NCI-H2029 (cell line): ENCODE results near the gene USHBP1.
A peak's percentile ranks its signal among the peaks of the same experiment; 100 is the strongest.

Source experiments
- DNase-seq: peaks from one replicate; lab custom pipeline; 2025; lab: John Stamatoyannopoulos, UW

The USHBP1 gene

DNA sequence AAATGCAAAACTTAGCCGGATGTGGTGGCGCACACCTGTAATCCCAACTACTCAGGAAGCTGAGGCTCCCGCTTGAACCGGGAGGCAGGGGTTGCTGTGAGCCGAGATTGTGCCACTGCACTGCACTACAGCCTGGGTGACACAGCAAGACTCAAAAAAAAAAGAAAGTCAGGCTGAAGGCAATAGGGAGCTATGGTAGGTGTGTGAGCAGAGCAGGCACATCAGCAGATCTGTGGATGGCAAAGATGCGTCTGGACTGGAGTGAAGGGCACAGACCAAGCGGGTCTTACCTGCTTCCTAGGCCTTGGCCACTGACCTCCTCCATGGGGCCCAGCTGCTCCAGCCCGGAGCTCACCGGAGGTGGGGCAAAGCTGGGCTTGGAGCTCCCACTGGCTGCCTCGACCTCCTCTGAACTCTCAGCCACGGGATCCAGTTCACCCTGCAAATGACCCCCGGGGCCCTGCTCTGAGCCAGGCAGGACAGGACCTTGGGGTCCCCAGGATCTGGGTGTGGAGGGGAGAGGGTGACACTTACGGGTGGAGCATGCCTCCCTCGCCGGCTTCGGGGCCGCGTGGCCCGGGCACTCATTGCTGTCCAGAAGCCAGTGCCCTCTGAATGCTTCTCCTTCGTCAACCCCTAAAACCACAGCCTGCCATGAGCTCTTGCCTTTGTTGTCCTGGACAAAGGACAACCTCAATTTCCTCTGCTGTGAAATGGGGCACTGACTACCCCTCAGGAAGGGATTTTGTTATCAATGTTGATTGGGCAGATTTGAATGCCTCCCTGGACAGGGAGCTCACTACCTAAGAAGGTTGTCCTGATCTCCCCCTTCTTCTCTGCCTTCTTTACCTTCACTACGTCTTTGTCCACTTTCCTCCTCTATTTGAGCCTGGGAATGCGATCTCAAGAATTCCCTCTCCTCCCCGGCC lies 569 bp downstream of the USHBP1 start:
- no peak for DNase-seq

- no peak for DNase-seq
These were observed 2.0 kb downstream of the USHBP1 start for GRCh38 chr19:17262557-17262956.

GRCh38 chr19:17260842-17261325 lies 3.7 kb downstream of the USHBP1 start:
- DNase-seq = peak; percentile 84

DNA sequence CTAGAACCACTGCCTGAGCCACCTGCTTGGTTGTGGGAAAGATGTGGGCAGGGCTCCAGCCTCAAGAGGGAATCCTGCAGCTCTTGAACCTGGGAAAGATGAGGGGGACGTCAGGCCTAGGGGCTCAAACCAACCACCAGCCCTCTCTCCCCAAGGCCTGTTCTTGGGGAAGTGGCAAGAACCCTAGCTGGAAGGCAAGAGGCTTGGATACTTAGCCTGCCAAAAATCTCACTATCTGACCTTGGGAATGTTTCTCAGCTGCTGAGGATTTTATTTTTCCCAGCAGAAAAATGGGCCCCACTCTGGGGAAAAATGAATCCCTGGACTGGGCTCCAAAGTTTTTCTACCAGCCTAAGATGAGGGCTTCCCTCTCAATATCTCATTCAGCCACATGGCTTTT lies 4.6 kb downstream of the USHBP1 start:
- no peak for DNase-seq

GRCh38 chr19:17259118-17259780 lies 5.3 kb downstream of the USHBP1 start:
- no peak for DNase-seq

DNA sequence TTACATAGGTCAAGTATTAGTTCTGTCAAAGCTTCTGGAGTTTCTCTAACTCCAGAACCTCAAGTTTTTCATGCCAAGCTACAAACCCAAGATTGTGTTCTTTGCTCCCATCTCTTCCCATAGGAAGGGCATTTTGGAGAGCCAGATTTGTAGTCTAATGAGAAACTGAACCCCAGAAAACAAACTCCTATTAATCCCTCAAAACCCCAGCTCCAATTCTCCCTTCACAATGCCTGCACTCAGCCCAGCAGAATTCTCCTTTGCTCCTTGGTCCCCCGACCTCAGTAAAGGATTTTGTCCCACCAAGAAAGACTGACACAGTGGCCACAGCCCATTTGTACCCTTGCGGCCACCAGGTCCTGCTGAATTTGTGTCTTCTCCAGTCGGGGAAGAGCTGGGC lies 8.4 kb downstream of the USHBP1 start:
- no peak for DNase-seq

GRCh38 chr19:17255150-17255621 lies 9.4 kb downstream of the USHBP1 start:
- DNase-seq = peak; percentile 44

DNA sequence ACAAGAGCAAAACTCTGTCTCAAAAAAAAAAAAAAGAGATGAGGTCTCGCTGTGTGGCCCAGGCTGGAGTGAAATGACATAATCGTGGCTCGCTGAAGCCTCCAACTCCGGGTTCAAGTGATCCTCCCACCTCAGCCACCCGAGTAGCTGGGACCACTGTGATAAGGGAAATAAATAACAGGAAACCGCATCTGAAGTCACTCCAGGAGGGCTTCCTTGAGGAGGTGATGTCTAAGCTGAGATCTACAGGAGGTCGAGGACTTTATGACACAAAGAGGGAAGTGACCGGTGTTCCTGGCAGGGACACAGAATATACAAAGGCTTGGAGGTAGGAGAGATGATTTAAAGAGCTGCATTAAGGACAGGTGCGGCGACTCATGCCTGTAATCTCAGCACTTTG lies 9.9 kb downstream of the USHBP1 start:
- DNase-seq = no peak

- no peak for DNase-seq
These were observed 14.5 kb downstream of the USHBP1 start for GRCh38 chr19:17249887-17250548.

GRCh38 chr19:17248011-17248776 lies 16.4 kb downstream of the USHBP1 start:
- peak; percentile 54 for DNase-seq

DNA sequence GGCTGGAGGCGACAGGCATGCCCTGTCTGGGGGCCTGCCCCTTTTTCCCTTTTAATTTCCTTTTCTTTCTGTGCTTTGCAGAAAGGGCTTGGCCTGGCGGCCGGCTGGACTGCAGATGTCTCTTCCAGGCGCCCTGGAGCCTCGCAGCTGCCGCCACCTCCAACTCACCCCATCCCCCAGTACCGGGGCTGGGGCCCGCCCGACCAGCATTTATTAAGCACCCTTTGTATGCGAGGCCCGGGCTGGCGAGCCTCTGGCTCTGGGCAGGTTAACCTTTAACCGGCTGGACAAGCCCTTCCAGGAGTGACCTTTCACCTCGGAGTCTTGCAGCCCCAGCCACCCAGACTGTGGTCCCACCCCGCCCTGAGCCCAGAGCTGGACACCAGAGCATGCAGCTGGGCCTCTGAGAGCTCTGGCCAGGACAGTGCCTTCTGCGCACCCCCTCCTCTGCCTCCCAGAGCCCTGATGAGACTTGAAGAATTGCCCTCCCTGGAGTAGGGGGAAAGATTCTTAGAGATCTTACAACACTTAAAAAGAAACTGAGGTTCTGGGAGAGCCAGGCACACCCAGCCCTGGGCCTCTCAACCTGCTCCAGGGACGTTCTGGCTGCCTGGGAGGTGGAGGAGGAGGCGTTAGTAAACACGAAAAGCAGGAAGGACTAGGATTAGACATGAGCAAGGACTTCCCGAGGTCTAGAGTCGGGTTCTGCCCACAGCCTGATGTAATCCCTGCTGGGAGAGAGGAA lies 17.7 kb downstream of the USHBP1 start:
- no peak for DNase-seq

GRCh38 chr19:17245535-17245984 lies 19.0 kb downstream of the USHBP1 start, which contains the start of gene NR2F6:
TSS of gene NR2F6 (minus strand) at chr19:17245919. CDS start at chr19:17245220, 699 bp downstream.
- DNase-seq = no peak

GRCh38 chr19:17244618-17245534 lies 19.7 kb downstream of the USHBP1 start:
- DNase-seq = no peak

GRCh38 chr19:17243830-17244617 lies 20.5 kb downstream of the USHBP1 start:
- no peak for DNase-seq

DNA sequence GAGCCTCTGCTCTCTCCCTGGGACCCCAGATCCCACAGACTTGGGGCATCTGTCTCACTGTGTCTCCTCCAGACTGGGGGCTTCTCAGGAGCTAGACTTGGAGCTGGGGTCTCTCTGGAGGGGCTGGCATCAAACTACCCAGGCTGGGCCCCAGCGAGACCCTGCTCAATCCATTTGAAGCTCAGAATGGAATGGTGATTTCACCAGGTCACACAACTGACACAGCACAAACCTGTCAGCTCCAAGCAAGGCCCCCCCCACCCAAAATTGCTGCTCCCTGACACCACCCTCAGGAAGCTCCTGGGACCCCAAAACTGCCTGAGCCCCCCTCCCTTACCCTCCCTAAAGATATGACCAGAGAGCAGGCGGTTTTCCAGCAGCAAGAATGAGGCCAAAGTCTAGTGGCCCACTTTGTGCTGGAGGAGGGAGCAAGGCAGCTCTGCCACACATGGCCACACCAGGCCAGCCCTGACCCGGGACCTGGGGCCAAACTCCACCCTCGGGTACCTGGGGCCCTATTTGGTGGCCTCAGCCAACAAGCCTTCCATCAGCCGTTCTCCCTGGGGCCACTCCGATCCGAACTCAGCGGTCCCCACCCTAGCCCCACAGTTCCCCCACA lies 21.2 kb downstream of the USHBP1 start:
- DNase-seq = no peak

DNA sequence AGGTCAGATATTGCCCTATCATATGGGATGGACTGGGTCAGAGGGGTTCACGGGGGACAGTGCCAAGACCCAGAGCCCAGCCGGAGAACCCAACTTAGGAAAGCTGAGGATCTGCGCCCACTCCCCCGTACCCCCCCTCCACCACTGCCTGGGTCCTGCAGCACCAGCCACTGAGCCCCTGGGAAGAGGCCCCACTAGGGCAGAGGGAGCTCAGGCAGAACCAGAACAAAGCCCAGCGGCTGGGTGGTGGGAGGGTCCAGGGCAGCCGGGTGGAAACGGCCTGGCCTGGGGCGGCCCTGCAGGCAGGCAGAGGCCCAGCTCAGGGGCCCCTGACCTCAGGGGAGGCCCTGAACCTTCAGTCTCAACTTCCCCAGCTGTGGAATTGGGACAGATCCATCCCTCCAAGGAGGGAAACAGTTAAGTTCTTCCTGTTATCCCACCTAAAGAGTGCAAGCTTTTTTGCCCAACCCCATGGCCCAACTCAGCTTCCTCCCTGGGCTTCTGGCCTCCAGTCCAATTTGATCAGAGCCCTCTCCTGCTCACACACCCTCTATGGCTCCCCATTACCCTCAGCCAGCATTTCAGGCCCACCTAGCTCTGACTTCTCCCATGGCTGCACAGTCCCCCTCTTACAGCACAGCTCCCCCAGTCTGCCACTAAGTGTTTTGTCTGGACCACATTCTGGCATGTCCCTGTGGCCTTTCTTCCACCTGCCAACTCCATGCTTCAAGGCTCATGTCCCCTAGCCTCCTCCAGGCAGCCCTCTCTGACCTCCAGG lies 21.9 kb downstream of the USHBP1 start:
- DNase-seq = no peak

- DNase-seq = no peak
These were observed 23.6 kb downstream of the USHBP1 start for GRCh38 chr19:17240826-17241399.
